Heart left ventricle (tissue), 13 donors: Measurements from ENCODE around the gene NKTR.

Experiments
- POLR2A ChIP-seq, 2 donors: fragments of 450-650 bp; IDR thresholded peaks; one replicate each; pipeline ENCODE4 v1.6.1; 2017; ENCODE audit warnings: antibody characterized with exemption in 2 of 2, mild to moderate bottlenecking in 2 of 2, moderate library complexity in 2 of 2
- TF ChIP-seq, protein P1 (sequence below), 12 donors: fragments of 200-600 bp; sonication (generic) in 4 of 12; IDR thresholded peaks; one replicate each; pipeline versions ENCODE4 v1.5.0 to v1.8.0; 2018 to 2022; ENCODE audit warnings: antibody characterized with exemption in 12 of 12, mild to moderate bottlenecking in 5 of 12
- donor health status: ischemic (EF 13 %, LVEDD 7.1; RV severe dilation, severe dysfunction).
- donor health status: DM: no; HTN: yes; CAD: no.
- donor health status: DM: no; HTN: no; CAD: no.
- donor health status: ischemic (EF 25% LVEDD 6.9; RV normal size, moderate dysfunction).
- donor health status: ischemic (EF 25% LVEDD 5.7; RV mildly dilated, moderate dysfunction).
- donor health status: ischemic (EF 35%, LVEDD 5.7; RV mildly dilated, moderate dysfunction).
- donor health status: nonischemic (EF 11% LVEDD 7.7; RV severe dilation, severe dysfunction).
- donor health status: DM: yes; HTN: yes; CAD: no.
- donor health status: PGD.
- donor health status: ischemic (EF 29% LVEDD 5.4; RV normal size, mild dysfunction).
- donor health status: nonischemic (EF 23%, LVEDD 6.1; RV moderate dilation, normal function).

DNA sequence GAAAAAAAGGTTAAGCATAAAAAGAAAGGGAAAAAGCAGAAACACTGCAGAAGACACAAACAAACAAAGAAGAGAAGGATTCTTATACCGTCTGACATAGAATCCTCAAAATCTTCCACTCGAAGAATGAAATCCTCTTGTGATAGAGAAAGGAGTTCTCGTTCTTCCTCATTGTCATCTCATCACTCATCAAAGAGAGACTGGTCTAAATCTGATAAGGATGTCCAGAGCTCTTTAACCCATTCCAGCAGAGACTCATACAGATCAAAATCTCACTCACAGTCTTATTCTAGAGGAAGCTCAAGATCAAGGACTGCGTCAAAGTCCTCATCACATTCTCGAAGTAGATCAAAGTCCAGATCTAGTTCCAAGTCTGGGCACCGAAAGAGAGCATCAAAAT lies 36.5 kb downstream of the NKTR start:
- TF ChIP-seq, protein P1, sequence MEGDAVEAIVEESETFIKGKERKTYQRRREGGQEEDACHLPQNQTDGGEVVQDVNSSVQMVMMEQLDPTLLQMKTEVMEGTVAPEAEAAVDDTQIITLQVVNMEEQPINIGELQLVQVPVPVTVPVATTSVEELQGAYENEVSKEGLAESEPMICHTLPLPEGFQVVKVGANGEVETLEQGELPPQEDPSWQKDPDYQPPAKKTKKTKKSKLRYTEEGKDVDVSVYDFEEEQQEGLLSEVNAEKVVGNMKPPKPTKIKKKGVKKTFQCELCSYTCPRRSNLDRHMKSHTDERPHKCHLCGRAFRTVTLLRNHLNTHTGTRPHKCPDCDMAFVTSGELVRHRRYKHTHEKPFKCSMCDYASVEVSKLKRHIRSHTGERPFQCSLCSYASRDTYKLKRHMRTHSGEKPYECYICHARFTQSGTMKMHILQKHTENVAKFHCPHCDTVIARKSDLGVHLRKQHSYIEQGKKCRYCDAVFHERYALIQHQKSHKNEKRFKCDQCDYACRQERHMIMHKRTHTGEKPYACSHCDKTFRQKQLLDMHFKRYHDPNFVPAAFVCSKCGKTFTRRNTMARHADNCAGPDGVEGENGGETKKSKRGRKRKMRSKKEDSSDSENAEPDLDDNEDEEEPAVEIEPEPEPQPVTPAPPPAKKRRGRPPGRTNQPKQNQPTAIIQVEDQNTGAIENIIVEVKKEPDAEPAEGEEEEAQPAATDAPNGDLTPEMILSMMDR (IDR thresholded peaks at IDR 0.05), result no peak
- TF ChIP-seq POLR2A (IDR thresholded peaks at IDR 0.05), result no peak
